ENCODE measurements around the gene CHST4.

Gene CHST4

DNA sequence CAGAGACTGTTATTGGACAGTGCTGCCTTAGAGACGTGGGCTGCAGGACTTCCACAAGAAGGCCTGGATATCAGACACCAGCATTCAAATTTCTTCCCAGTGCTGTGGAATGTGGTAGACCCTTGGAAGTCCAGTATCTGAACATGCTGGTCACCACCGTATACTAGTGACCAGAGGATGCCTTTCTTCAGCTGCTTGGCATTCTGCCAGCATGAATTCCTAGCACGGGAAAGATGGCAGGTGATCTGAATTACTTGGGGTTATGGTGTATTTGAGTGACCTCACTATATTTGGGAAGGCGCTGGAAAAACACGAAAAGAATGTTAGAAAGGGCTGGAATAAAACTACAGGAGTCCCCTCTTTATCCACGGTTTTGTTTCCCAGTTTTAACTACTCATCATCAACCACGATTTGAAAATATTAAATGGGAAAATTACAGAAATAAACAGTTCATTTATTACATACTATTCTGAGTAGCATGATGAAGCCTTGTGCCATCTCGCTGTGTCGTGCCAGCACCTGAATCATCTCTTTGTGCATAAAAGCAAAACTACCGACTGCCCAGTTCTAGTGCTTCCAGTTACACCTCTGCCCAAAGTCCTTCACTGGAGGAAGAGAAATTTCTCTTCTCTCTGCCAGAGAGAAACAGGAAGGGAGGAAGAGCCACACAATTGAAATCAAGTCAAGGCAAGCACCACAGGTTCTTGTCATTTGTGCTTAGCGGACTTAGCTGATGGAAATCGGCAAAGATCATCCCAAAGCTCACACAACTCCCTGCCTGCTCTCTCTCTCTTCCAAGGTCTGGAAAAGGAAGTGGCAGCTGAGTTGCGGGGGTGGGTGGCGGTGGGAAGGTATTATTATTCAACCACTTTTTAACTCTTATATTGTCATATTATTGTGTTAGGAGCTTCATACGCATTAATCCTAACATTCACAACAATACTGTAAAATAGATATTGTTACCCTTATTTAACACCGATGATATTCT lies 1.4 kb upstream of the CHST4 start:
- no peaks in the 10 kb centered on the region for H3K9me3 ChIP-seq (replicated peaks; ENCODE audit: insufficient read depth, low read length)
- no peaks in the 10 kb centered on the region for H3K79me2 ChIP-seq (ENCODE audit: low read length)
- H3K27ac ChIP-seq (ENCODE audit: low read length): no peak overlapping the region
- no peak for TF ChIP-seq CTCF (IDR thresholded peaks at IDR 0.05; ENCODE audit: low read length)
- no peak for TF ChIP-seq EZH2 (optimal IDR thresholded peaks at IDR 0.05; ENCODE audit: low read depth, low read length)
- no peak for TF ChIP-seq EZH2phosphoT487 (IDR thresholded peaks at IDR 0.05; ENCODE audit: low read length)
- no peak overlapping the region for H3K4me3 ChIP-seq (ENCODE audit: low read length)
- H3K27me3 ChIP-seq (replicated peaks; ENCODE audit: insufficient read depth, low read length): no peaks in the 10 kb centered on the region
- no peak overlapping the region for H3K9ac ChIP-seq (ENCODE audit: low read length)
- H3K36me3 ChIP-seq (replicated peaks; ENCODE audit: insufficient read depth, low read length): no peaks in the 10 kb centered on the region
- no peak for DNase-seq
- H3K4me1 ChIP-seq (ENCODE audit: low read length): no peaks in the 10 kb centered on the region
- no peaks in the 10 kb centered on the region for H3K9me2 ChIP-seq (replicated peaks; ENCODE audit: insufficient read depth, low read length)
- H3K4me2 ChIP-seq (ENCODE audit: low read depth, low read length): no peak overlapping the region
- no peak overlapping the region for H2AFZ ChIP-seq (ENCODE audit: low read length)
- H4K20me1 ChIP-seq (ENCODE audit: insufficient read depth, low read length): no peaks in the 10 kb centered on the region
- H3F3A ChIP-seq (ENCODE audit: insufficient read depth, low read length): no peaks in the 10 kb centered on the region

DNA sequence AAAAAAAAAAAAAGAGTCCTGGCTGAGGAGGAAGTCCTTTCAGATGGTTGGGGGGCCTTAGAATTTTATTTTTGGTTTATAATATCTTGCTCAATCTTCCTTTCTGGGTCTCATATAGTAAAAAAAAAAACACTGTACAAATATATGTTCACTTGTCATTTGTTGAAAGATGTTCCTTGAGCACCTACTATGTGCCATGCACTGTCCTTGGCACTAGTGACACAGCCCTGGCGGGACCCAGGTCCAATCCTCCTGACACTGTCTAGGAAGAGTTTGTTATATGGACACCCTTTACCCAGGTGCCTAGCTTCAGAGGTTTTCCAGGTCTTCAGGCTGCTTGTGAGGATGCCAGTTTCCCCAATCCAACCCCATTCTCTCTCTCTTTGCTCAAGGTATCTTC lies 2.0 kb downstream of the CHST4 start:
- H2AFZ ChIP-seq (ENCODE audit: low read length): no peak overlapping the region
- H3K4me2 ChIP-seq (ENCODE audit: low read depth, low read length): no peak overlapping the region
- H3K9me3 ChIP-seq (replicated peaks; ENCODE audit: insufficient read depth, low read length): no peaks in the 10 kb centered on the region
- no peaks in the 10 kb centered on the region for H3F3A ChIP-seq (ENCODE audit: insufficient read depth, low read length)
- DNase-seq: no peak
- H3K9me2 ChIP-seq (replicated peaks; ENCODE audit: insufficient read depth, low read length): no peaks in the 10 kb centered on the region
- H3K9ac ChIP-seq (ENCODE audit: low read length): no peak overlapping the region
- H4K20me1 ChIP-seq (ENCODE audit: insufficient read depth, low read length): no peaks in the 10 kb centered on the region
- H3K27me3 ChIP-seq (replicated peaks; ENCODE audit: insufficient read depth, low read length): no peaks in the 10 kb centered on the region
- H3K4me1 ChIP-seq (ENCODE audit: low read length): no peaks in the 10 kb centered on the region
- no peaks in the 10 kb centered on the region for H3K36me3 ChIP-seq (replicated peaks; ENCODE audit: insufficient read depth, low read length)
- H3K27ac ChIP-seq (ENCODE audit: low read length): no peak overlapping the region
- no peak overlapping the region for H3K4me3 ChIP-seq (ENCODE audit: low read length)
- TF ChIP-seq CTCF (IDR thresholded peaks at IDR 0.05; ENCODE audit: low read length): no peak
- TF ChIP-seq EZH2phosphoT487 (IDR thresholded peaks at IDR 0.05; ENCODE audit: low read length): no peak
- TF ChIP-seq EZH2 (optimal IDR thresholded peaks at IDR 0.05; ENCODE audit: low read depth, low read length): no peak
- no peaks in the 10 kb centered on the region for H3K79me2 ChIP-seq (ENCODE audit: low read length)

GRCh38 chr16:71528863-71529262 lies 2.6 kb downstream of the CHST4 start:
- H3K9me3 ChIP-seq (replicated peaks; ENCODE audit: insufficient read depth, low read length): no peaks in the 10 kb centered on the region
- TF ChIP-seq EZH2phosphoT487 (IDR thresholded peaks at IDR 0.05; ENCODE audit: low read length) (no peak), EZH2 (optimal IDR thresholded peaks at IDR 0.05; ENCODE audit: low read depth, low read length) (no peak), CTCF (IDR thresholded peaks at IDR 0.05; ENCODE audit: low read length) (no peak)
- no peaks in the 10 kb centered on the region for H3K27me3 ChIP-seq (replicated peaks; ENCODE audit: insufficient read depth, low read length)
- no peak overlapping the region for H3K9ac ChIP-seq (ENCODE audit: low read length)
- H2AFZ ChIP-seq (ENCODE audit: low read length): no peak overlapping the region
- H3K79me2 ChIP-seq (ENCODE audit: low read length): no peaks in the 10 kb centered on the region
- no peaks in the 10 kb centered on the region for H4K20me1 ChIP-seq (ENCODE audit: insufficient read depth, low read length)
- H3K4me3 ChIP-seq (ENCODE audit: low read length): no peak overlapping the region
- no peak overlapping the region for H3K4me2 ChIP-seq (ENCODE audit: low read depth, low read length)
- no peaks in the 10 kb centered on the region for H3K9me2 ChIP-seq (replicated peaks; ENCODE audit: insufficient read depth, low read length)
- no peaks in the 10 kb centered on the region for H3K4me1 ChIP-seq (ENCODE audit: low read length)
- H3K27ac ChIP-seq (ENCODE audit: low read length): no peak overlapping the region
- no peaks in the 10 kb centered on the region for H3K36me3 ChIP-seq (replicated peaks; ENCODE audit: insufficient read depth, low read length)
- no peaks in the 10 kb centered on the region for H3F3A ChIP-seq (ENCODE audit: insufficient read depth, low read length)
- DNase-seq: no peak

All from MM.1S (cell line).